ENCODE results near the gene UBL3. TPM values are rescaled to one million over a fixed set of nuclear protein-coding genes. Genes with fewer than 3 reads are reported as not detected.

Gene UBL3
- total and polyA plus RNA-seq, 2 of the 8 experiments (the other 6 are each of a cell fraction or from before 2014, with no cell fraction given): 5.3 to 16.1 TPM

- TF ChIP-seq GABPA (IDR thresholded peaks at IDR 0.05; ENCODE audit: borderline replicate concordance, insufficient read depth, low read length) (no peak), ATF2 (IDR thresholded peaks at IDR 0.05; ENCODE audit: low read length) (no peak), POU5F1 (IDR thresholded peaks at IDR 0.05; ENCODE audit: low read depth, low read length) (no peak), TAF1 (IDR thresholded peaks at IDR 0.05; ENCODE audit: low read depth, low read length) (no peak), MAFK (IDR thresholded peaks at IDR 0.05; ENCODE audit: low read depth, low read length) (no peak), CREB1 (IDR thresholded peaks at IDR 0.05) (no peak), TBP (IDR thresholded peaks at IDR 0.05; ENCODE audit: low read depth, low read length) (no peak)
These were observed 35.6 kb upstream of the UBL3 start (continued) for GRCh38 chr13:29885989-29886388.
